Left ventricle myocardium inferior (tissue), 1 donor: ENCODE results near the gene CPA5. TPM values are rescaled to one million over a fixed set of nuclear protein-coding genes. Genes with fewer than 3 reads are reported as not detected.

Experiments
- DNase-seq: peaks from one replicate; pipeline ENCODE4 v3.0.0-alpha.2; 2020
- H3K27ac ChIP-seq: fragments of 200-600 bp; replicated peaks from 2 replicates; pipeline ENCODE4 v1.8.0; 2021
- H3K27me3 ChIP-seq: fragments of 200-600 bp; 2 replicates; pipeline ENCODE4 v1.8.0; 2021; ENCODE audit warnings: low read depth
- H3K36me3 ChIP-seq: fragments of 200-600 bp; 2 replicates; pipeline ENCODE4 v1.8.0; 2021
- H3K4me1 ChIP-seq: fragments of 200-600 bp; 2 replicates; pipeline ENCODE4 v1.8.0; 2021
- H3K4me3 ChIP-seq: fragments of 200-600 bp; 2 replicates; pipeline ENCODE4 v1.8.0; 2021; ENCODE audit warnings: mild to moderate bottlenecking, moderate library complexity
- H3K9me3 ChIP-seq: fragments of 200-600 bp; replicated peaks from 2 replicates; pipeline ENCODE4 v1.8.0; 2021
- CTCF ChIP-seq: fragments of 200-600 bp; IDR thresholded peaks from 2 replicates; pipeline ENCODE4 v1.8.0; 2021; ENCODE audit warnings: antibody characterized with exemption, mild to moderate bottlenecking, borderline replicate concordance
- intact Hi-C: fragments of 100-400 bp; cut with micrococcal nuclease; formaldehyde crosslinking; loops from one replicate; pipeline ENCODE4 v1.11.0; 2022
- total RNA-seq: library from RNA; stranded (reverse); fragmentation: NEBNext Ultra II Directional; extraction: Animal tissue kit (Norgen Biotek cat#: 25700); gene quantifications from one replicate; pipeline ENCODE4 v1.2.1, GENCODE V29; 2021
- donor health status: DM: no; HTN: yes; CAD: no; lungs with severe emphysema.

Gene CPA5
- total RNA-seq, 1 donor from 2014 or later = not detected

- intact Hi-C loops = no loop called here
- TF ChIP-seq CTCF = no peak
- H3K36me3 ChIP-seq = no peaks in the 10 kb centered on the region
- peaks cover 13% of the 10 kb centered on the region for H3K9me3 ChIP-seq
- no peaks in the 10 kb centered on the region for H3K4me1 ChIP-seq
- peaks cover 11% of the 10 kb centered on the region for H3K27me3 ChIP-seq
- no peak for DNase-seq
- no peak overlapping the region for H3K4me3 ChIP-seq
- no peak overlapping the region for H3K27ac ChIP-seq
Measured at GRCh38 chr7:130341882-130342281, 2.7 kb upstream of the CPA5 start.

- H3K27me3 ChIP-seq = peaks cover 14% of the 10 kb centered on the region
- H3K27ac ChIP-seq = no peak overlapping the region
- TF ChIP-seq CTCF = no peak
- intact Hi-C loops = no loop called here
- no peak for DNase-seq
- H3K9me3 ChIP-seq = peaks cover 13% of the 10 kb centered on the region
- H3K4me1 ChIP-seq = no peaks in the 10 kb centered on the region
- no peaks in the 10 kb centered on the region for H3K36me3 ChIP-seq
- no peak overlapping the region for H3K4me3 ChIP-seq
Measured at GRCh38 chr7:130342701-130343380, 1.8 kb upstream of the CPA5 start.

- no peak overlapping the region for H3K27ac ChIP-seq
- intact Hi-C loops = no loop called here
- no peak for TF ChIP-seq CTCF
- H3K4me1 ChIP-seq = no peaks in the 10 kb centered on the region
- no peak for DNase-seq
- peaks cover 14% of the 10 kb centered on the region for H3K27me3 ChIP-seq
- peaks cover 13% of the 10 kb centered on the region for H3K9me3 ChIP-seq
- H3K36me3 ChIP-seq = no peaks in the 10 kb centered on the region
- no peak overlapping the region for H3K4me3 ChIP-seq
Measured at GRCh38 chr7:130345136-130345535, 520 bp downstream of the CPA5 start.

- Histone ChIP-seq H3K9me3 (peaks cover 13% of the 10 kb centered on the region), H3K4me3 (no peak overlapping the region), H3K36me3 (no peaks in the 10 kb centered on the region), H3K27ac (no peak overlapping the region), H3K4me1 (peaks cover 4% of the 10 kb centered on the region), H3K27me3 (peaks cover 14% of the 10 kb centered on the region)
- DNase-seq = no peak
- intact Hi-C loops = no loop called here
- TF ChIP-seq CTCF = no peak
Measured at GRCh38 chr7:130345725-130346124, 1.1 kb downstream of the CPA5 start.

- Histone ChIP-seq H3K4me1 (peaks cover 10% of the 10 kb centered on the region), H3K36me3 (no peaks in the 10 kb centered on the region), H3K4me3 (no peak overlapping the region), H3K27me3 (peaks cover 14% of the 10 kb centered on the region), H3K27ac (no peak overlapping the region), H3K9me3 (peaks cover 13% of the 10 kb centered on the region)
- DNase-seq = no peak
- no peak for TF ChIP-seq CTCF
- intact Hi-C loops = no loop called here
Measured at GRCh38 chr7:130346177-130346905, 1.7 kb downstream of the CPA5 start.
